Measurements from ENCODE around the gene SLC7A6OS. TPM values are rescaled to one million over a fixed set of nuclear protein-coding genes. Genes with fewer than 3 reads are reported as not detected.

The SLC7A6OS gene
- total and polyA plus RNA-seq, 10 of the 15 experiments (the other 5 are each of a cell fraction or from before 2014, with no cell fraction given) = 2.9 to 27.4 (median 16.9) TPM

DNA sequence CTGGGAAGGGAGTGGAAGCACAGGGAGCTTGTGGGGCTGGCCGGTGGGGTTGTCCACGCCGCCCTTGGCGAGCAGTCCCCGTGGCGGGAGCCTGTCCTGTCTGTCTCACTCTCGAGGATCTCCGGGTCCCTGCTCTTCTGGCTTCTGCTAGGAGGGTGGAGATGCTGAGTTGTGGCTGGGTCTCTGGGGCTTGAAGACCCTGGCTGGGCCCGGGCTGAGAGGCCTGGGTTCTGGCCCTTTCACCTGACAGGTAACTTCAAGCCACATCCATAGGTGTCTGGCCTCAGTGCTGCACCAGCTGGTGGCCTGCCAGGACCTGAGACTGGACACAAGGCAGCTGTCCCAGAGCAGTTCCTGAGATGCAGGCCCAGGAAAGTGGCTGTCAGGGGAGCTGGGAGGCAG is 46.8 kb upstream of the SLC7A6OS start (continued):
- TF ChIP-seq, protein P1, sequence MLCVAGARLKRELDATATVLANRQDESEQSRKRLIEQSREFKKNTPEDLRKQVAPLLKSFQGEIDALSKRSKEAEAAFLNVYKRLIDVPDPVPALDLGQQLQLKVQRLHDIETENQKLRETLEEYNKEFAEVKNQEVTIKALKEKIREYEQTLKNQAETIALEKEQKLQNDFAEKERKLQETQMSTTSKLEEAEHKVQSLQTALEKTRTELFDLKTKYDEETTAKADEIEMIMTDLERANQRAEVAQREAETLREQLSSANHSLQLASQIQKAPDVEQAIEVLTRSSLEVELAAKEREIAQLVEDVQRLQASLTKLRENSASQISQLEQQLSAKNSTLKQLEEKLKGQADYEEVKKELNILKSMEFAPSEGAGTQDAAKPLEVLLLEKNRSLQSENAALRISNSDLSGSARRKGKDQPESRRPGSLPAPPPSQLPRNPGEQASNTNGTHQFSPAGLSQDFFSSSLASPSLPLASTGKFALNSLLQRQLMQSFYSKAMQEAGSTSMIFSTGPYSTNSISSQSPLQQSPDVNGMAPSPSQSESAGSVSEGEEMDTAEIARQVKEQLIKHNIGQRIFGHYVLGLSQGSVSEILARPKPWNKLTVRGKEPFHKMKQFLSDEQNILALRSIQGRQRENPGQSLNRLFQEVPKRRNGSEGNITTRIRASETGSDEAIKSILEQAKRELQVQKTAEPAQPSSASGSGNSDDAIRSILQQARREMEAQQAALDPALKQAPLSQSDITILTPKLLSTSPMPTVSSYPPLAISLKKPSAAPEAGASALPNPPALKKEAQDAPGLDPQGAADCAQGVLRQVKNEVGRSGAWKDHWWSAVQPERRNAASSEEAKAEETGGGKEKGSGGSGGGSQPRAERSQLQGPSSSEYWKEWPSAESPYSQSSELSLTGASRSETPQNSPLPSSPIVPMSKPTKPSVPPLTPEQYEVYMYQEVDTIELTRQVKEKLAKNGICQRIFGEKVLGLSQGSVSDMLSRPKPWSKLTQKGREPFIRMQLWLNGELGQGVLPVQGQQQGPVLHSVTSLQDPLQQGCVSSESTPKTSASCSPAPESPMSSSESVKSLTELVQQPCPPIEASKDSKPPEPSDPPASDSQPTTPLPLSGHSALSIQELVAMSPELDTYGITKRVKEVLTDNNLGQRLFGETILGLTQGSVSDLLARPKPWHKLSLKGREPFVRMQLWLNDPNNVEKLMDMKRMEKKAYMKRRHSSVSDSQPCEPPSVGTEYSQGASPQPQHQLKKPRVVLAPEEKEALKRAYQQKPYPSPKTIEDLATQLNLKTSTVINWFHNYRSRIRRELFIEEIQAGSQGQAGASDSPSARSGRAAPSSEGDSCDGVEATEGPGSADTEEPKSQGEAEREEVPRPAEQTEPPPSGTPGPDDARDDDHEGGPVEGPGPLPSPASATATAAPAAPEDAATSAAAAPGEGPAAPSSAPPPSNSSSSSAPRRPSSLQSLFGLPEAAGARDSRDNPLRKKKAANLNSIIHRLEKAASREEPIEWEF (IDR thresholded peaks at IDR 0.05; ENCODE audit: insufficient replicate concordance, low read depth, low read length) = no peak
- TF ChIP-seq NKRF (conservative IDR thresholded peaks at IDR 0.05) (no peak), KDM1A (IDR thresholded peaks at IDR 0.05; ENCODE audit: borderline replicate concordance) (no peak), EP300 (IDR thresholded peaks at IDR 0.05; ENCODE audit: borderline replicate concordance in 1 of 2, control insufficient read depth in 1 of 2, low read depth in 2 of 2, low read length in 2 of 2) (no peak), ETV6 (conservative IDR thresholded peaks at IDR 0.05 in 1 of 2, IDR thresholded peaks at IDR 0.05 in 1 of 2; ENCODE audit: borderline replicate concordance in 1 of 2, low read depth in 1 of 2) (no peak), CBX3 (IDR thresholded peaks at IDR 0.05; ENCODE audit: borderline replicate concordance, low read depth) (no peak)
